IPS-18c (cell line): ENCODE data around the gene FLYWCH1.
"Not testable (repeated sequence)": the region's sequence is repeated elsewhere in the genome, so short reads cannot be mapped to it uniquely, and the experiment has no call there.

ENCODE experiments used
- H3K4me3 ChIP-seq: 2 replicates; pipeline ENCODE4 v1.7.0; 2013; ENCODE audit warnings: low read depth, mild to moderate bottlenecking, low read length, moderate library complexity; ENCODE audit not compliant: insufficient read depth
- H3K9me3 ChIP-seq: one replicate; pipeline ENCODE4 v1.6.1; 2013; ENCODE audit warnings: mild to moderate bottlenecking, low read length, moderate library complexity; ENCODE audit not compliant: control insufficient read depth, insufficient read depth

FLYWCH1 gene

GRCh38 chr16:2915196-2915929 lies 3.6 kb downstream of the FLYWCH1 start:
- Histone ChIP-seq H3K9me3 (no peaks in the 10 kb centered on the region), H3K4me3 (no peak overlapping the region)

- Histone ChIP-seq H3K9me3 (no peaks in the 10 kb centered on the region), H3K4me3 (no peak overlapping the region)
Observed at GRCh38 chr16:2919511-2920255, 8.0 kb downstream of the FLYWCH1 start.

- H3K4me3 ChIP-seq, result no peak overlapping the region
- no peaks in the 10 kb centered on the region for H3K9me3 ChIP-seq
Observed at GRCh38 chr16:2923481-2923880, 11.8 kb downstream of the FLYWCH1 start.

- no peaks in the 10 kb centered on the region for H3K9me3 ChIP-seq
- peak overlapping the region; percentile 20; the same call in 1 of the 2 replicates for H3K4me3 ChIP-seq
Observed at GRCh38 chr16:2924901-2925755, 13.4 kb downstream of the FLYWCH1 start.

GRCh38 chr16:2925951-2926649 lies 14.4 kb downstream of the FLYWCH1 start:
- Histone ChIP-seq H3K4me3 (peak overlapping the region; percentile 20; the same call in 1 of the 2 replicates), H3K9me3 (no peaks in the 10 kb centered on the region)

GRCh38 chr16:2926650-2926999 lies 14.9 kb downstream of the FLYWCH1 start:
- no peaks in the 10 kb centered on the region for H3K9me3 ChIP-seq
- no peak overlapping the region for H3K4me3 ChIP-seq

DNA sequence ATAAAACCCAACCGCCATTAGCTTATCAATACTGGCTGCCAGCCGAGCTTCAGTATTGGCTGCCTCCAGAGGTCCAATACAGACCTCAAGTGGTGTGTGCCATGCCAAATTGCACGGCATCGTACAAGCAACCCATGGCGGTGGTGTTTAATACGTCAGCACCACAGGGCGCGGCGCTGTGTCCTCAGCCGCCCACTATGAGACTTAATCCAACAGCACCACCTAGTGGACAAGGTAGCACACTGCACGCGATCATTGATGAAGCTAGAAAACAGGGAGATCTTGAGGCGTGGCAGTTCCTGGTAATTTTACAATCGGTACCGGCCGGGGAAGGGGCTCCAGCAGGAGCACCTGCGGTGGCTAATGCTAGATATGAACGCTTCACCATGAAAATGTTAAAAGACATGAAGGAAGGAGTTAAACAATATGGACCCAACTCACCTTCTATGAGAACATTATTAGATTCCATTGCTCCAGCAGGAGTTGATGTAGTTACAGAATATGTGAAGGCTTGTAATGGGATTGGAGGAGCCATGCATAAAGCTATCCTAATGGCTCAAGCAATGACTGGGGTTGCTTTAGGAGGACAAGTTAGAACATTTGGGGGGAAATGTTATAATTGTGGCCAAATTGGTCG lies 15.4 kb downstream of the FLYWCH1 start:
- Histone ChIP-seq H3K4me3 (no peak overlapping the region), H3K9me3 (no peaks in the 10 kb centered on the region)

DNA sequence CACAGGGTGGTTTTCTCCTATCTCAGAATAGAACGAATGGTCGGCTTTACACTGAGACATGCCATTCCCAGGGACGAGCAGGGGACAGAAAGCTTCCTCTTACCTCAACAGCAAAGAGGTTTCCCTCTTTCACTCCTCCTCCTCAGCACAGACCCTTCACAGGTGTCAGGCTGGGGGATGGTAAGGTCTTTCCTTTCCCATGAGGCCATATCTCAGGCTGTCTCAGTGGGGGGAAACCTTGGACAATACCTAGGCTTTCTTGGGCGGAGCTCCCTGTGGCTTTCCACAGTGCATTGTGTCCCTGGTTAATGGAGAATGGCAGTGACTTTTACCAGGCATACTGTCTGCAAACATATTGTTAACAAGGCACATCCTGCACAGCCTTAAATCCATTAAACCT lies 16.4 kb downstream of the FLYWCH1 start:
- not testable (repeated sequence) for H3K4me3 ChIP-seq, H3K9me3 ChIP-seq

DNA sequence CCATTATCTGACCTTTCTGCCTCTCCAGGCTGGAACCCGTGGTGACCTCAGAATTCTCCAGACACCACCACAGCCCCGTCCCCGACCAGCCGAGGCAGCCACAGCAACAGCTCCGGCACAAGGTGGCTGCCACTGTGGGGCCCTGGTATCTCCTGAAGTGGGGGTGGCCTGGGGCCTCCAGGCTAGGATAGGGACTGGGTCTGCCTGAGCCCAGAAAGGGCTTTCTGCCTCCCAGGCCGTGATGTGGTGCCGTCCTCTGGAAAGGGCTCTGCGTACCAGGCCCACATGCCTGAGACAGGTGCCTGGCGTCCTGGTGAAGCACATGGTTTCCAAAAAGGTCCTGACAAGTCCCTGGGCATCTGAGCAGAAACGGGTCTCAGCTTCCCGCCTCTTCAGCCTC lies 17.1 kb downstream of the FLYWCH1 start:
- H3K9me3 ChIP-seq, result no peaks in the 10 kb centered on the region
- H3K4me3 ChIP-seq, result no peak overlapping the region

GRCh38 chr16:2929693-2930092 lies 18.0 kb downstream of the FLYWCH1 start:
- peaks cover 3% of the 10 kb centered on the region for H3K9me3 ChIP-seq
- H3K4me3 ChIP-seq, result no peak overlapping the region

DNA sequence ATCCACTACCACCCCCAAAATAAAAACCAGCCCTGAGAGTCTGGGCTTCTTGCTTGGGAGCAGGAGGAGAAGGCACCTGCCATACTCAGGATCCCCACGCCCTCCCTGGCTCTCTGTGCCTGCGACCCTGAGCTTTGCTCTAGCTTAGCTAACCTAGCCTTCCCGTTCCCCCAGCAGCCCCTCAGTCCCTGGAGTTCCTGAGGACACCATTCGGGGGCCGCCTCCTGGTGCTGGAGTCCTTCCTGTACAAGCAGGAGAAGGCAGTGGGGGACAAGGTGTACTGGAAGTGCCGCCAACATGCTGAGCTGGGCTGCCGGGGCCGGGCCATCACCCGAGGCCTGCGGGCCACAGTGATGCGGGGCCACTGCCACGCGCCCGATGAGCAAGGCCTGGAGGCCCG lies 18.5 kb downstream of the FLYWCH1 start:
- H3K4me3 ChIP-seq, result no peak overlapping the region
- H3K9me3 ChIP-seq, result peaks cover 3% of the 10 kb centered on the region

DNA sequence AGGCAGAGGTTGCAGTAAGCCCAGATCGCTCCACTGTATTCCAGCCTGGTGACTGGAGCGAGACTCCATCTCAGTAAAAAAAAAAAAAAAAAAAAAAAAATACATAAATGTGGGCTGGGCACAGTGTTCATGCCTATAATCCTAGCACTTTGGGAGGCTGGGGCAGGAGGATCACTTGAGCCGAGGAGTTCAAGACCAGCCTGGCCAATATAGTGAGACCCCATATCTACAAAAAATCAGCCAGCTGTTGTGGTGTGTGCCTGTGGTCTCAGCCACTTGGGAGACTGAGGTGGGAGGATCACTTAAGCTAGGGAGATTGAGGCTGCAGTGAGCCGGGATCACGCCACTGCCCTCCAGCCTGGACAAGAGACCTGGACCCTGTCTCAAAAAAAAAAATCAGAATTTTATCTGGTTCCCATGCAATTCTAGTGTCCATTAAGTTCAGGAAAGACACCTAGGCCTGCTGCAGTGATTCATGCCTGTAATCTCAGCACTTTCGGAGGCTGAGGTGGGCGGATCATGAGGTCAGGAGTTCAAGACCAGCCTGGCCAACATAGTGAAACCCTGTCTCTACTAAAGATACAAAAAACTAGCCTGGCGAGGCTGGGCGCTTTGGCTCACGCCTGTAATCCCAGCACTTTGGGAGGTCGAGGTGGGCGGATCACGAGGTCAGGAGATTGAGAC lies 19.6 kb downstream of the FLYWCH1 start:
- H3K9me3 ChIP-seq, result not testable (repeated sequence)

DNA sequence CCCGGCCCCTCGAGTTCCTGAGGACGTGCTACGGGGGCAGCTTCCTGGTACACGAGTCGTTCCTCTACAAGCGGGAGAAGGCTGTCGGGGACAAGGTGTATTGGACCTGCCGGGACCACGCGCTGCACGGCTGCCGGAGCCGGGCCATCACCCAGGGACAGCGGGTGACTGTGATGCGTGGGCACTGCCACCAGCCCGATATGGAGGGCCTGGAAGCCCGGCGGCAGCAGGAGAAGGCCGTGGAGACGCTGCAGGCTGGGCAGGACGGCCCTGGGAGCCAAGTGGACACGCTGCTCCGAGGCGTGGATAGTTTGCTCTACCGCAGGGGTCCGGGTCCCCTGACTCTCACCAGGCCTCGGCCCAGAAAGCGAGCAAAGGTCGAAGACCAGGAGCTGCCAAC lies 21.4 kb downstream of the FLYWCH1 start:
- H3K9me3 ChIP-seq, result peaks cover 3% of the 10 kb centered on the region
- H3K4me3 ChIP-seq, result no peak overlapping the region

More for the DNA sequence above, 19.6 kb downstream of the FLYWCH1 start:
- not testable (repeated sequence) for H3K4me3 ChIP-seq

DNA sequence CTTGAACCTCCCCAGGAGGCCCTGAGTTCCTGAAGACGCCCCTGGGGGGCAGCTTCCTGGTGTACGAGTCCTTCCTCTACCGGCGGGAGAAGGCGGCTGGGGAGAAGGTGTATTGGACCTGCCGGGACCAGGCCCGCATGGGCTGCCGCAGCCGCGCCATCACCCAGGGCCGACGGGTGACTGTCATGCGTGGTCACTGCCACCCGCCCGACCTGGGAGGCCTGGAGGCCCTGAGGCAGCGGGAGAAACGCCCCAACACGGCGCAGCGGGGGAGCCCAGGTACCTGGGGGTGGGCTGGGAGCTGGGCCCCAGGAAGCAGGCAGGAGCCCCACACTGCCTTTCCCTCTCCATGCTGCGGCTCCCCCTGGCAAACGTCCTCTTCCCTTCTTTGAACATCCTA lies 22.0 kb downstream of the FLYWCH1 start:
- peaks cover 3% of the 10 kb centered on the region for H3K9me3 ChIP-seq
- no peak overlapping the region for H3K4me3 ChIP-seq

- H3K9me3 ChIP-seq, result peaks cover 3% of the 10 kb centered on the region
- no peak overlapping the region for H3K4me3 ChIP-seq
Observed at GRCh38 chr16:2934450-2934849, 22.7 kb downstream of the FLYWCH1 start.

- Histone ChIP-seq H3K9me3 (peaks cover 3% of the 10 kb centered on the region), H3K4me3 (no peak overlapping the region)
Observed at GRCh38 chr16:2936436-2937011, 24.8 kb downstream of the FLYWCH1 start.
